Endodermal cell (in vitro differentiated cells): ENCODE measurements around the gene BCKDHA. TPM values are rescaled to one million over a fixed set of nuclear protein-coding genes. Genes with fewer than 3 reads are reported as not detected.
A peak's percentile ranks its signal among the peaks of the same experiment; 100 is the strongest.

ENCODE experiments used
- DNase-seq: peaks from one replicate; pipeline ENCODE4 v3.0.0-alpha.2; 2017
- H3K27ac ChIP-seq: 2 replicates; pipeline ENCODE4 v1.5.1; 2013; ENCODE audit warnings: mild to moderate bottlenecking, low read depth, low read length, moderate library complexity
- H3K27me3 ChIP-seq: 2 replicates; pipeline ENCODE4 v1.6.1; 2013; ENCODE audit warnings: mild to moderate bottlenecking, low read length, moderate library complexity; ENCODE audit not compliant: insufficient read depth, control insufficient read depth, poor library complexity, severe bottlenecking
- H3K36me3 ChIP-seq: 2 replicates; pipeline ENCODE4 v1.7.0; 2013; ENCODE audit warnings: mild to moderate bottlenecking, low read length, moderate library complexity; ENCODE audit not compliant: control insufficient read depth, insufficient read depth
- H3K4me1 ChIP-seq: one replicate; pipeline ENCODE4 v1.7.0; 2013; ENCODE audit warnings: low read length; ENCODE audit not compliant: control insufficient read depth, insufficient read depth
- H3K4me3 ChIP-seq: 2 replicates; pipeline ENCODE4 v1.5.1; 2013; ENCODE audit warnings: mild to moderate bottlenecking, low read length, moderate library complexity
- H3K9ac ChIP-seq: 2 replicates; pipeline ENCODE4 v1.6.1; 2013; ENCODE audit warnings: mild to moderate bottlenecking, low read length, moderate library complexity; ENCODE audit not compliant: poor library complexity, severe bottlenecking; ENCODE audit errors: extremely low read depth
- H3K9me3 ChIP-seq: 2 replicates; pipeline ENCODE4 v1.6.1; 2013; ENCODE audit warnings: mild to moderate bottlenecking, low read length, moderate library complexity; ENCODE audit not compliant: control insufficient read depth
- H3K27ac Mint-ChIP-seq: 2 replicates; pipeline ENCODE4 v1.8.0; 2020; ENCODE audit warnings: mixed read lengths
- H3K27me3 Mint-ChIP-seq: 2 replicates; pipeline ENCODE4 v1.8.0; 2021; ENCODE audit warnings: mild to moderate bottlenecking, mixed read lengths; ENCODE audit not compliant: insufficient read depth
- H3K36me3 Mint-ChIP-seq: 2 replicates; pipeline ENCODE4 v1.8.0; 2020; ENCODE audit warnings: low read depth, mixed read lengths
- H3K4me1 Mint-ChIP-seq: 2 replicates; pipeline ENCODE4 v1.8.0; 2020; ENCODE audit warnings: mixed read lengths
- H3K4me3 Mint-ChIP-seq: 2 replicates; pipeline ENCODE4 v1.8.0; 2020; ENCODE audit warnings: mild to moderate bottlenecking, moderate library complexity, mixed read lengths
- H3K9me3 Mint-ChIP-seq: 2 replicates; pipeline ENCODE4 v1.8.0; 2020; ENCODE audit warnings: mild to moderate bottlenecking, mixed read lengths
- CTCF ChIP-seq: fragments of 200-600 bp; sonication (generic); conservative IDR thresholded peaks from 2 replicates; pipeline ENCODE4 v1.5.0; 2021; ENCODE audit warnings: antibody characterized with exemption, mild to moderate bottlenecking
- WGBS, 2 experiments: methylation state at CpG; one replicate each; pipeline versions ENCODE4 v1.1.5 to v1.1.7; 2013; ENCODE audit warnings: missing lambda C conversion rate in 2 of 2, mixed read lengths in 1 of 2; ENCODE audit not compliant: insufficient coverage in 1 of 2, insufficient read length in 1 of 2; 5-methylcytosine and 5-hydroxymethylcytosine counted together
- total RNA-seq, 2 donors: library from RNA; stranded (reverse); fragmentation: NEBNext Ultra II Directional in 1 of 2; extraction: Animal tissue kit (Norgen Biotek cat#: 25700) in 1 of 2; gene quantifications; 2 replicates in 1 of 2; 3 replicates in 1 of 2; pipeline ENCODE4 v1.2.1, GENCODE V29; 2021

Gene BCKDHA
- total RNA-seq, 2 donors from 2014 or later = 18.0 to 21.6 TPM

DNA sequence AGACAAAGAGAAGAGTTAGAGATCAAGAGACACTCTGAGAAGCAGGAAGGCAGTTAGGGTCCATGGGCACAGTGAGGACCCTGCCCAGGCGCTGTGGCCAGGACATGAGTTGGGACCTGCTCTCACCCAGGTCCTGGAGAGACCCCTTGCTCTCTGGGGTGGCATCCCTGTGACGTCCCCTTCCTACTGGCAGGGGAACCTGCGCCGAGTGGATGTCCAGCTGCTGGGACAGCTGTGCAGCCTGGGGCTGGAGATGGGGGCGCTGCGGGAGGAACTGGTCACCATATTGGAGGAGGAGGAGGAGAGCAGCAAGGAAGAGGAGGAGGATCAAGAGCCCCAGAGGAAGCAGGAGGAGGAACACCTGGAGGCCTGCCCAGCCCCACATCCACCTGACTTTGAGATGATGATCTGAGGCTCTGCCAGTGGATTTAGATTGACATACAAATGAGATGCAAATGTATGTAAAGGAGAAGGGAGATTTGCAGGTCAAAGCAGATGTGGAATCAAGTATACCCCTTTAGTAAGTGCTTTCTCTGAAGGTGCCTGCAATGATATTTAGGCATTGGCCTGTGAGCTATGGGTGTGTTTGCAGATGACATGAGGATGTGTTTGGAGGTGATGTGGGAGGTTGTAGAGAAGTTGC, 46.3 kb downstream of the BCKDHA start:
- Histone ChIP-seq H3K9ac (no peak overlapping the region), H3K9me3 (no peaks in the 10 kb centered on the region), H3K27ac (no peak overlapping the region), H3K4me1 (no peaks in the 10 kb centered on the region), H3K27me3 (peaks cover 25% of the 10 kb centered on the region), H3K4me3 (no peak overlapping the region), H3K36me3 (no peaks in the 10 kb centered on the region)
- Mint-ChIP-seq H3K36me3 (no peaks in the 10 kb centered on the region), H3K9me3 (no peaks in the 10 kb centered on the region), H3K4me3 (no peak overlapping the region), H3K27me3 (peaks cover 47% of the 10 kb centered on the region), H3K4me1 (no peaks in the 10 kb centered on the region), H3K27ac (no peak overlapping the region)
- WGBS, 2 experiments = 68 to 77% methylated on average over 3 to 6 of the region's 6 CpGs
- DNase-seq = no peak
- TF ChIP-seq CTCF = no peak

DNA sequence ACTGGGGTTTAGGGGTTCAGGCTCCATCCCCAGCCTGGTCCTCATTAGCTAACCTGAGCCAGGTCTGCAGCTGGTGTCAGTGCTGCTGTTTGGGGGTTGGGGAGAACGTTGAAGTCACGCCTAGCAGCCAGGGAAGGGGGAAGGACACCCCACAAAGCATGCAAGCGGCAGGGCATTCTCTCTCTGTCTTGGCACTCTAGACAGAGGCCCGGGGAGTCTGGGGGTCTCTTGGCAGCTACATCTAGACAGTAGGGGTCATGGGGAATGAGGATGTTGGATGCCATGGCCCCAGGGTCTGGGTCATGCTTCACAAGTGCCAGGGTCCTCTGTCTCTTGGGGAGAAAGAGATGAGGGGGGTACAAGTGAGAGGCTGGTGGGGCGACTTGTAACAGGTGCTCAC, 48.0 kb downstream of the BCKDHA start:
- Mint-ChIP-seq H3K9me3 (no peaks in the 10 kb centered on the region), H3K36me3 (no peaks in the 10 kb centered on the region), H3K4me1 (no peaks in the 10 kb centered on the region), H3K27me3 (peaks cover 49% of the 10 kb centered on the region), H3K27ac (no peak overlapping the region), H3K4me3 (no peak overlapping the region)
- DNase-seq = no peak
- no peaks in the 10 kb centered on the region for H3K36me3 ChIP-seq
- H3K9me3 ChIP-seq = no peaks in the 10 kb centered on the region
- H3K4me3 ChIP-seq = no peak overlapping the region
- H3K4me1 ChIP-seq = no peaks in the 10 kb centered on the region
- no peak overlapping the region for H3K27ac ChIP-seq
- no peak for TF ChIP-seq CTCF
- WGBS, 2 experiments = 63 to 80% methylated on average over 1 to 5 of the region's 5 CpGs
- H3K27me3 ChIP-seq = peaks cover 33% of the 10 kb centered on the region
- no peak overlapping the region for H3K9ac ChIP-seq

- no peaks in the 10 kb centered on the region for H3K36me3 Mint-ChIP-seq
- peaks cover 33% of the 10 kb centered on the region for H3K27me3 ChIP-seq
- no peak overlapping the region for H3K4me3 Mint-ChIP-seq
- no peaks in the 10 kb centered on the region for H3K9me3 Mint-ChIP-seq
- H3K36me3 ChIP-seq = no peaks in the 10 kb centered on the region
- no peak overlapping the region for H3K27ac Mint-ChIP-seq
- DNase-seq = no peak
- H3K4me1 Mint-ChIP-seq = no peaks in the 10 kb centered on the region
- no peaks in the 10 kb centered on the region for H3K9me3 ChIP-seq
- WGBS, 2 experiments = 73 to 80% methylated on average over 8 to 12 of the region's 12 CpGs
- H3K4me1 ChIP-seq = no peaks in the 10 kb centered on the region
- H3K27me3 Mint-ChIP-seq = peaks cover 45% of the 10 kb centered on the region
- TF ChIP-seq CTCF = peak; percentile 57
- H3K9ac ChIP-seq = no peak overlapping the region
- H3K27ac ChIP-seq = no peak overlapping the region
- no peak overlapping the region for H3K4me3 ChIP-seq
Observed at GRCh38 chr19:41447732-41448332, 50.2 kb downstream of the BCKDHA start.
